Measurements from ENCODE around the gene SPECC1.
A peak's percentile ranks its signal among the peaks of the same experiment; 100 is the strongest.
"Not testable (repeated sequence)": the region's sequence is repeated elsewhere in the genome, so short reads cannot be mapped to it uniquely, and the experiment has no call there.

SPECC1 gene

DNA sequence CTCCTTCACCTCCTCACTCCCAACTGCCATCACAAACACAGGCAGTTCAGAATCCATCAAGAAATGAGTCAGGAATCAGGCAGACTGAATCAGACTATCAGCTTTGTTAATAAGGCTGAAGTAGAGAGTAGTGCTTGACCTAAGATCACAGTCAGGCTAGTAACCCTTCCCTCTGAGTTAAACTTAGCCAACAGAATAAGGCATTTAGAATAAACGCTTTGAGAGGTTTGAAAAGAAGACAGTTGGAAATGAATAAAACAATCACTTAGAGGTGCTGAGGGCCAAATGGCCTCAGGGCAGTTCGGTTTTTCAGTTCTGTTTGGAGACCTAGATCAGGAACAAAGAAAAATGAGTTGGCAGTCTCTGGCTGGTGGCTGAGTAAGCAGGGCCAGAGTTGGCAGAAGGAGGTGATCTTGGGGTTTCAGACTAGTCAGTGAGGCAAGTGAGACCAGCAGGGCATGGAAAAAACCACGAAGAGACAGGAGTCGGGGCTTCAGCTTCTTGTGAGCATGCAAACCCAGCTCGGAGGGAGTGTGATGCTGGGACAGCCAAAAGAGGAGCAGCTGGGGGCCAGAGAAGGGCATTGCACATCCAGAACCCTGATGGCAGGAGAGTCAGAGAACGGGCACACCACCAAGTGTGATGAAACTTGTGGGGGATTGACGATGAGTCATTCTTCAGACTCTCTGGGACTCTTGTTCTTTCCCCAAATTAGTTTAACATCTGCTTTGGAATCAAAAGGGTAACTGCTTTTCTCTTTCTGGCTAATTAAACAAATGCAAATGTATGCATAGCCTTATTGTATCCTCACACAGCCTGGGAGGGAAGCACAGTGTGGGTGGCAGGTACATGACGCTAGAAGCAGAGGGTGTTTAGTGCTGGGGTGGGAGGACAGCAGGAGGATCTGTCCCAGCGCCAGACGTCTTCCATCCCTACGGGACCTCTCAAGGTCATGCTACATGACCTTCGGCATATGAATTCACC, 54.8 kb downstream of the SPECC1 start:
- DNase-seq (ENCODE audit: insufficient read length, low spot score), result no peak
- FAIRE-seq, result peak; percentile 4

DNA sequence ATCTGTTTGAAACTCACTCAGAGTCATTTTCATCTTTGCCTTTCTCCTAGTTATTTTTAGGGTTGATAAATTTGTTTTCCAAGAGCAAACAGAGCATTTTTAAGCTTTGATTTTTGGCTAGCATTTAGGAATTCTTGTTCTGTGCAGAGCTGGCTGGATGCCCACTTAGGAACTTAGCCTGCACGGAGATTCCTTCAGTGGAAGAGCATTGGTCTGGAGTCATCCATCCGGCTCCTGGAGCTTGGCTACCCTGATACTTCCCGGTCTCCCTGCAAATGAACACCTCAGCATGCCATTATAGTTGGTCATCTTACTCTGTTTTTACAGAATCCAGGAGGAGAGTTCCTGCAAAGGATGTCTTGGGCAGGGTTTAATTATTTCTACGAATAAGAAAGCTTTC, 57.1 kb downstream of the SPECC1 start:
- DNase-seq (ENCODE audit: insufficient read length, low spot score) (no peak), FAIRE-seq (no peak)

DNA sequence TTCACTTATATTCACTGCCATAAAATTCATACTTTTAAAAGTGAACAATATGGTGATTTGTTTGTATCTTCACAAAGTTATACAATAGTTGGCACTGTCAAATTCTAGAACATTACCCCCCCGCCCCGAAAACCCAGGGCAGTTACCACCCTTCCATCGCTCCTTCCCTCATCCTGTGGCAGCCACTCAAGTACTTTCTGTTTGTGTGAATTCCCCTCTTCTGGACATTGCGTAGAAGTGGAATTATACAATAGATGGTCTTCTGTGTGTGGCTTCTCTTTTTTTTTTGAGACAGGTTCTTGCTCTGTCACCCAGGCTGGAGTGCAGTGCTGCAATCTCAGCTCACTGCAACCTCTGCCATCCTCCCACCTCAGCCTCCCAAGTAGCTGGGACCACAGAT, 58.6 kb downstream of the SPECC1 start:
- DNase-seq (ENCODE audit: insufficient read length, low spot score) (no peak), FAIRE-seq (no peak)

DNA sequence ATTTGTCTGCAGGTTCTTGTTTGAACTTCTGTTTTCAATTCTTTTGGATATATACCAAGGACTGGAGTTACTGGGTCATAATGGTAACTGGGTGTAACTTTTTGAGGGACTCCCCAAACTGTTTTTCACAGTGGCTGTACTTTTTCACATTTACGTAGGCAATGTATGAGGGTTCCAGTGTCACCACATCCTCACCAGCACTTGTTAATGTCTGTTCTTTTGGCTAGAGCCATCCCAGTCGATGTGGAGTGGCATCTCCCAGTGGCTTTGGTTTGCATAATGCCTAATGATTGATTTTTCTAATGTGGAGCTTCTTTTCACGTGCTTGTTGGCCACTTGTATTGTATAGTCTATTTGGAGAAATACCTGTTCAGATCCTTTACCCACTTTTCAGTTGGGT, 59.3 kb downstream of the SPECC1 start:
- DNase-seq (ENCODE audit: insufficient read length, low spot score) (no peak), FAIRE-seq (no peak)

DNA sequence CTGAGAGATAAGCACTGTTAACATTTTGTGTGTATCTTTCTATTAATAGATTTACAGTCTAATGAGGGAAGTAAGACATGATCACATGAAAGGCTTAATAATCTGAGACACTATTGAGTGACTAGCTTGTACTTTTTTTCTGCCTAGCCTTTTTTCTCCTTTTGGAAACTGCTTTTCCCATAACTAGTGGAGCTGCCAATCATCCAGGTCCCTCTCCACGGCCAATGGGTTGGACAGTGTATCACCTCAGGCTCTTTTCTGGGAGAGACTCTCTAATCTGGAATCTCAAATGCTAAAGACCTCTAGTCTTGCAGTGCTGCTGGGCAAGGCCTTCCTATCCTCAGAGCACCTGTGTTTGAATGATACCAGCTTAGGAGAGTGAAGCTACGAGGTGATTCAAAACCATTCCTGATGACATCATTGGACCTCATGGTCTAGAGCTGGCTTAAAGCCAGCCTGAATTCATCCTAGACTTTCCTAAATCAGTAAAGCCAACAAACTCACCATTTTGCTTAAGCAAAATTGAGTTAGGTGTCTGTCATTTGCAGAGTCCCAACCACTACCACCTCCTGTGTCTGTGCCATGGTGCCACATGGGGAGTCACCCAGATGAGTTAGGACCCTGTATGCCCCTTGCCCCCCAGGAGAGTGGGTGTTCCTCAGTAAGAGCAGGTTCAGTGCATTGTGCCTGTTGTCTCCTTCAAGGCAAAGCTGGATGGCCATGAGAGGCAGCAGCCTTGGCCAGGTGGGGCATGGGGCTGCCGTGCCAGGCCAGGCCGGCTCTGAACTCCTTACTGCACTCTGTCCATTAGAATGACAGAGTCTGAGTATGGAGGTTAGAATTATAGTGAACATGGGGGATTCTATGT, 62.9 kb downstream of the SPECC1 start:
- no peak for FAIRE-seq

DNA sequence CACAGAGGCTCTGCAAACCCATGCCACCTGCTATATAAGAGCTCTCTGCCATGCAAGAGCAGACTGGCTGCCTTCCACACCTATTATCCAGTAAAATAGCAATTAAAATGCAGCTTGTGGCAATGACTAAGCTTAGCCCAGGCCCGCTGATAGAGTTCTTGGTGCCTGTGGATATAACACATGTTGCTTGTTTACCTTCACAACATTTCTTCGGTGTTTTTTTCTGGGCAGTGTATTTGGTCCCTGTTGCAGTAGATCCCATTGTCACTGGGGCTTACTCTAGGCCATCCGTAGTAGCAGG, 63.5 kb downstream of the SPECC1 start:
- DNase-seq (ENCODE audit: insufficient read length, low spot score) (no peak), FAIRE-seq (no peak)

More for the DNA sequence above, 62.9 kb downstream of the SPECC1 start:
- DNase-seq (ENCODE audit: insufficient read length, low spot score), result no peak

DNA sequence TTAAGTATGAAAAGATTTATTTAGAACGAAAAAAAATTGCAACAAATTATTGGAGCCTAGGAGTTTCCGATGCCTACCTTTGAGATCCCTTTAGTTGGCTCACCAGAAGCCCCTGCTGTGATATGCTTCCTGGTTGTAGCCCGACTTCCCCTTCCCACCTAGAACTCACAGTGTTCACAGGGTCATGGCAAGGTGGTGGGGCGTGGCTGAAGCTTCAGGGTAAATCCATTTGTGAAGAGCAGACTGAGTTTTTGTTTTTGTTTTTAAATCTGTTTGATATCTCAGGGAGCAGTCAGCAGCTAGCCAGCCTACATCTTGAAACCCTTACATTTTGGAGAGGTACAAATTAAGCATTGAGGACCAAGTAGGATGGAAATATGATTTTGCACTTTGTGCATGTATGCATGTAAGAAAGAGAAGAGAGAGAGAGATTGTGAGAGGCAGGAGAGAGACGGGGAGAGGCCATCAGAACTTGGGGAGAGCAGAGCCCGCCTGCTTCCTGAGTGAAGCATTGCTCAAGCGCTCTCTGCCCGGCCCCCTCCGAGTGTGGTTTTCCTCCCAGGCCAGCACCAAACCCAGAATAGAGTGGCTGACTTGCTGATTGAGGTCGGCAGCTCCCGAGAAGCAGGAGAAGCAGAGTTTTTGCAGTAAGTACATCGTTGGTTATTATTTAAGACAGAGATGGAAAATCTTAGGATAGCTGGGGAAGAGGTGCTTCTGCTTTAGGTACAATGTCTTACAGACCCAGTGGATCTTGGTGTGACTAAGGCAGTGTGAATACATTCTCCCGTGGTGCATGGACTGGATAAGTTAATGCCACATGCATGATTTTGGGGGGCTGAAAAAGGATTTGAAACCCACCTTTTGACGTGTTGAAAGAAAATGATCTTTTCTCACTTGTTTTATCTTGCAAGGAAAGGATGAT, 64.2 kb downstream of the SPECC1 start:
- DNase-seq (ENCODE audit: insufficient read length, low spot score) (no peak), FAIRE-seq (peak; percentile 88)

DNA sequence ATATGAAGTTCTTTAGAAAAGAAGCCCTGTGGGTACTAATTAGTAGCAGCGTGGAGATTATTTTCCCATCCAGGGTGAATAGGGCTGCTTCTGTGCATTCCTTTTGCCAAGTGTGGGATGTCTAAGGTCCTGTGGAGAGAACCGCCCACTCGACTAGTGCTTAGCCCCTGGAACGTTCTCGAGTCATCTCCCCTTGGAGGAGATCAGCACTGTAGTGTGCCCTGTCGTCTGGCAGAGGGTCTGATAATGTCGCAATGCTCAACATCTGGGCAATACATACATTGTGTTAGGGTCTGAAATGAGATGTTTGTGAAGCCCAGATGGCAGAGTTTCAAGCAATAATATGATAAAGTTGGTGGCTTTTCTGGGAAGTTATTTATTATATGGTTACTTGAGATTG, 64.8 kb downstream of the SPECC1 start:
- peak; percentile 55 for FAIRE-seq
- no peak for DNase-seq (ENCODE audit: insufficient read length, low spot score)

DNA sequence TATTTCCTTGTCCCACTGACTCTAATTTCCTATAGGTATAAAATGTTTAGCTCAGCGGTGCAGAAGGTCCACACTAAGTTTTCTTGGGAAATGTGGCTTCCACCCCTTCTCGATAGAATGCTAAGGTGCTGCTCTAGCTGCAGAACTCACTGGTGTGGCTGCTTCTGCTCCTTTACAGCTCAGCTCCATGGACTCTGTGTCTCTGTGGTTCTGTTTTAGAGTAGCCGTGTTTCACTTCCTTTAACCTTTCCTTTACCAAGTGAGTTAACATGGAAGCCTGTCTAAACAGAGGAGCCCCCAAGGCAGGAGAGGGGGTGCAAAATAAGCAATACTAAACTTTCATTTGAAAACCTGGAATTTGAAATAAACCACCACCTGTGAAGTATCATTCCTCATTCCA, 65.3 kb downstream of the SPECC1 start:
- FAIRE-seq (peak; percentile 88), DNase-seq (ENCODE audit: insufficient read length, low spot score) (no peak)

DNA sequence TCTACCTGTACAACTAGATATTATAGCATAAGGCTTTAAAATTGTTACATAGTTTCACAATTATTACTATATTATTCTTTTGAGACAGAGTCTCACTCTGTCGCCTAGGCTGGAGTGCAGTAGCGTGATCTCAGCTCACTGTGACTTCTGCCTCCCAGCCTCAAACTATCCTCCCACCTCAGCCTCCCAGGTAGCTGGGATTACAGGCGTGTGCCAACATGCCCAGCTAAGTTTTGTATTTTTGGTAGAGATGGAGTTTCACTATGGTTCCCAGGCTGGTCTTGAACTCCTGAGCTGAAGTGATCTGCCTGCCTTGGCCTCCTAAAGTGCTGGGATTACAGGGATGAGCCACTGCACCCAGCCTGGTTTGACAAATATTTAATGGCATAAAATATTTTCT, 67.0 kb downstream of the SPECC1 start:
- DNase-seq (ENCODE audit: insufficient read length, low spot score); FAIRE-seq: not testable (repeated sequence)

DNA sequence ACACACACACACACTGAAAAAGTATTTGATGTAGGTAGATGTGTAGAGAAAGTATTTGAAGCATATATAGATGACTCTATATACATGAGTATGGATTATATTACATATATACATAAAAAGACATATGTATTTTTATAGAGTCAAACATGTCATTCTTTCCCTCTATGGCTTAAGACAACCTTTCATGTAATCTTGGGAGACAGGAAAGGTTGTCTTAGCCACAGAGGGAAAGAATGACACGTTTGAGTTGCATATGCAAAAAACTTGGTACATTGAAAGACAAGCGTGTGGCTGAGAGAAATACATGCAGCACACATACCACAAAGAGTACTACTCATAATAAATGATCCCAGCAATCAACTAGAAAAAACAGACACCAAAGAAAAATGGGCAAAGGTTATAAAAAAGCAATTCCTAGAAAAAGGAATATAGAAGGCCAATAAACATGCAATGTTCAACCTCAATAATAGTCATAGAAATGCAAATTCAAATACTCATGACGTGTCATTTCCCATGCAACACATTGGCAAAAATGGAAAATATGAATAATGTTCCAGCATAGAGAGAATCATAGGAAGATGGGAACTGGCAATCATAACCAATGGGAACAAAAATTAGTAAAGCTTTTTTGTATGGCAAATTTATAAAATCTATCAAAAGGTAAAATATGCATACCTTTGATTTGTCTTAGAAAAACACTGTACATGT, 69.0 kb downstream of the SPECC1 start:
- FAIRE-seq, result no peak
- no peak for DNase-seq (ENCODE audit: insufficient read length, low spot score)

DNA sequence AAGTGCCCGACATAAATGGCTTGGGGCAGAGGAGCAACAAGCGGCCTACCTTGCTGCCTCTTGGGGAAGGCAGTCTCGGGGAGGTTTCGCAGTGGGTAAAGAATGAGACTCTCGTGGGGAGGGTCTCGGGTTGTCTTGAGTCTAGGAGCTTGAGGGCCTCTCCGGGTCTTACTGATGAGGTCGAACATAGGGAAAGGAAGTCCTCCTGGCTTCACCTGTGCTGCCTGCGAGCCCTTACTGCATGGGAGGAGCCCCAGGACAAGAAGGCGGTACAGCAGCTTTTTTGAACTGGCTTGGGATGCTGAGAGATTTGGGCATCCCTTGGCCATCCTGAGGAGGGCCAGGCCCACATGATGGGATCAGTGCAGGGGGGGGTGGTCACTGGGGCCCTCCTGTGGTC, 71.4 kb downstream of the SPECC1 start:
- DNase-seq (ENCODE audit: insufficient read length, low spot score) (no peak), FAIRE-seq (no peak)

DNA sequence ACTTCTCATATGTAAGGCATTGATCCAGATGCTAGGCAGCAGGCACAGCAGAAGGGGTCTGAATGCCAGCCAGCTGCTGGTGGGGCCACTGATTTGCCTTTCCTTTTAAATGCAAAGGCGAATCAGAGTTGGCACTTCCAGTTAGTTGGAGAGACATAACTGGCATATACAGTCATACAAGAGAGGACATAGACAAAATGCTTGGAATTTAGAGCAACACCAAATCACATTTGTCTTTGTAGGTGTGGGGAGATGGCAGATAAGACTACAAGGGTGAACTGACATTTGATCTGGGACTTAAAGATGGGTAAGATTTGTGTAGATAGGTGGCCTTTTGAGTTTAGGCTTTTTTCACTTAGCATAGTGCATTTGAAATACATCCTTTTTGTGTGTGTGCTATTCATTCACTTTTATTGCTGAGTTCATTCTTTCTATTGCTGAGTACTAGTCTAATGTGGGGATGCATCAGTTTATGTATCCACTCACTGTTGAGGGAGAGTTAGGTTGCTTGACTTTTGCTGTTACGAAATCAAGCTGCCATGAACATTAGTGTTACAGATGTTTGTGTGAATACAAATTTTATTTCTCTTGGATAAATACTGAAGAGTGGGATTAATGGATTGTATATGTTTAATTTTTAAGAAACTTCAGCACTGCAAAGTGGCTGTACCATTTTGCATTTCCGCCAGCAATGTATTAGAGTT, 74.1 kb downstream of the SPECC1 start:
- no peak for DNase-seq (ENCODE audit: insufficient read length, low spot score)
- peak; percentile 18 for FAIRE-seq

DNA sequence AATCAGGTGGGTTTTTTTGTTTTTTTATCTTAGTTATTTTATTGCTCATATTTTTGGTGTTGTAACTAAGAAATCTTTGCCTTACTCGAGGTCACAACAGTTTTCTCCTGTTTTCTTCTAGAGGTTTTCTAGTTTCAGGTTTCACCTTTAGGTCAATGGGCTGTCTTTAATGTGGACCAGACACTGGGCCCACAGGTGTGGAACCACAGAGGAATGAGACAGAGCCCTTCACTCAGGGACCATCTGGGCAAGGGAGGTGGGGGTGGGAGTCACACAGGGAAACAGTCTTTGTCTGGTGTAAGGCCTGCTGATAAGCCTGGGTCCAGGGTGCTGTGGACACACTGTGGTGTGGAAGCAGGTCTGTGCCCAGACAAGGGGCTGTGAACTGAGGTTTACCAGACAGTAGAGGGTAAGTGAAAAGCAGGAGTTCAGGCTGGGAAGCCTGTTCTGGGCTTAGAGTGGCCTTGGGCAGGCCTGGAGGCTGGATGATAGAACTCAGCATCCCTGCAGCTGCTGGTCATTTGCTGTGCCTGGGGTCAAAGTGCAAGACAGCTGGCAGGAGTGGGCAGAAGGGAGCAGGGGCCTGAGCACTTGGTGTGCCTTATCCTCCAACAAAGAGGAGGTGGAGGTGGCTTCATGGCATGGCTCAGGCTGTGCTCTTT, 75.6 kb downstream of the SPECC1 start:
- DNase-seq (ENCODE audit: insufficient read length, low spot score) (no peak), FAIRE-seq (no peak)

DNA sequence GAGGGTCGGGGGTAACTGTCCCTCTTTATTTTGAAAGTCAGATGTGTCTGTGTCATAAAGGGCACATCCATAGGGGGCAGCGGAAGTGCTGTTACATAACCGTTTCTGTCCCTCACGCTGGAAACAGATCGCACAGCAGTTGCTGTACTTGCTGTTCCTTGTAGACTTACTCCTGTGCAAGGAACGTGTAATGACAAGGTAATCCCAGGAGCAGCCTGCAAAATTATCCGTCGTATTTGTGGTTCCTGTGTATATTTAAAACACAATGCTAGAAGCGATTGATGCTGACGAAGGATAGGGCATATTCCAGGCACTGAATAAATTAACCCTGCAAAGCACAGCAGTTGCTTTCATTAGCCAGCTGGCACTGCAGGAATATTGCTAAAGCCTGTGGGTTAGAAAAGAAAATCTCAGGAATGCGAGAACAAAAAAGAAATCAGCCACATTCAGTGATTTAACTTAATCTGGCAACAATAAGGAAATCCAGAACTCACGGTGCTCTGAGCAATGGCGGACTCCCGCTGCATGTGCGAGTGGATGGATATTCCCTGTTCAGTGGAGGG, 76.2 kb downstream of the SPECC1 start:
- DNase-seq (ENCODE audit: insufficient read length, low spot score) (no peak), FAIRE-seq (no peak)

DNA sequence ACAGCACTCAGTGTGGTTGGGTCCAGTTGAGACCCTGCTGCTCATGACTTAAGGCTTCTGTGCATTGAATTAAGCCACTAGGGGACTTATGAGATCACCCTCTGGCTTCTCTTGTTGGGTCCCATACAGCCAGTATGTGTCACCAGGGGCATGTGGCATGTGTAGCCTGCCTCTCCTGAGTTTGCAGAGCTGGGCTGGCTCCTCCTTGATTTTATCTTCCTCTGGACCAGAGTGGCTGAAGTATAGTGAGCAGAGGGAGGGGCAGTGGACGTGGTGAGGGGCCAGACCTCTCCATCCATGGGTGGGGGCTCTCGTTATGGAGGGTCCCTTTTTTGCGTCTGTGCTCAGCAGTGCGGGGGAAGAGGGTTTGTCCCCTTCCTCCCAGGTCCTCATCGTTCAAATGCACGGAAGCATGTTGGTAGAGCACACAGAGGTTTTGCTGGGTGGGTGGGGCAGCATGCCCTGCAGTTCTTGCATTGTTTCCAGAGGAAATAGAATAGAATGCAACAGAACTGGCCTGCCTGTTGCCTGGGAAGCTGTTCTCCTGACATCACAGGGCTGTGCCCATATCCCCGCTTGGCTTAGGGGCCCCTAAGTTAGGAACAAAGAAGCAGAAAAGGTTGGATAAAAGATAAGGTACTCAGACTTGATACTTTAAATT, 77.4 kb downstream of the SPECC1 start:
- no peak for FAIRE-seq

DNA sequence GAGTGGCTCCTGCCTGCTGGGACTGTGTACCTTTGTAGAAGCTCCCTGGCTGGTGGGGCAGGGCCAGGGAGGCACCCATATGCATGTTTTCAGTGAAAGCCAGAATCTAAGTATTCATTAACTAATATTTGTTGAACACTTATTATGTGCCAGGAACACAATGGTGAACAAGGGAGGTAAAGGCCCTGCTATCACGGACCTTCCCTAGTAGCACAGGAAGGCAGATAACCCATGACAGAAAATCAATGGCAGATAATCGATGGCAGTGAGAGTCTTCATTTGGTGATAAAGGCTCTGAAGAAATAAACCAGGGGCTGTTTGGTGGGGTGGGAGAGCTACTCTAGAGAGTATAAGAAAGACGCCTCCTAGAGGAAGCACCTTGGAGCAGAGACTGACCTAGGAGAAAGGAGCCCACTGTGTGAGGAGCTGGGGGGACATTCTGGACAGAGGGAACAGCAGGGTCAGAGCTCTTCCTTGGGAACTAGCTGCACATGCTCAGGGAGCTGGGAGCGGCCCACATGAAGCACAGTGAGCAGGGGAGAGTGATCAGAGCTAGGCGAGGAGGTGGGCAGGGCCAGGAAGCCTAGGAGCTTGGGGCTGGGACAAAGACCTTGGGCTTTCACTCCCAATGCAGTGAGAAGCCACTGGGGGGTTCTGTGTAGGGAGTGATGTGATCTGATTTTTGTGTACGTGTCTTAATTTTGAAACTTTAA, 78.5 kb downstream of the SPECC1 start:
- FAIRE-seq (no peak), DNase-seq (ENCODE audit: insufficient read length, low spot score) (no peak)

More for the DNA sequence above, 77.4 kb downstream of the SPECC1 start:
- no peak for DNase-seq (ENCODE audit: insufficient read length, low spot score)

All from GM19239 (cell line).